Gastroesophageal sphincter (tissue), 4 donors: ENCODE results near the gene SCD. TPM values are rescaled to one million over a fixed set of nuclear protein-coding genes. Genes with fewer than 3 reads are reported as not detected.
A peak's percentile ranks its signal among the peaks of the same experiment; 100 is the strongest.

Experiments used
- ATAC-seq: fragments of 150-250 bp; one replicate; pipeline ENCODE4 v1.9.1; 2016; ENCODE audit warnings: mild to moderate bottlenecking, moderate library complexity
- H3K27ac ChIP-seq, 4 donors: fragments of 200-600 bp; sonication (generic) in 3 of 4; 1 replicate in 3 of 4; 2 replicates in 1 of 4; pipeline ENCODE4 v1.5.1; 2016 to 2019
- H3K27me3 ChIP-seq: fragments of 200-600 bp; sonication (generic); one replicate; pipeline ENCODE4 v1.5.1; 2019
- H3K36me3 ChIP-seq, 2 donors: fragments of 200-600 bp; sonication (generic); one replicate each; pipeline ENCODE4 v1.5.1; 2019; ENCODE audit warnings: control low read depth in 1 of 2
- H3K4me1 ChIP-seq, 3 donors: fragments of 200-600 bp; sonication (generic); 1 replicate in 2 of 3; 2 replicates in 1 of 3; pipeline ENCODE4 v1.5.1; 2016 to 2019; ENCODE audit warnings: control low read depth in 2 of 3
- H3K4me3 ChIP-seq, 2 donors: fragments of 200-600 bp; sonication (generic); one replicate each; pipeline ENCODE4 v1.5.1; 2019; ENCODE audit warnings: mild to moderate bottlenecking in 1 of 2, moderate library complexity in 1 of 2
- H3K9me3 ChIP-seq, 3 donors: fragments of 200-600 bp; sonication (generic); one replicate each; pipeline ENCODE4 v1.5.1; 2017 to 2019; ENCODE audit warnings: control low read depth in 2 of 3
- EP300 ChIP-seq: sonication (generic); formaldehyde crosslinking; IDR thresholded peaks from one replicate; pipeline ENCODE4 v1.6.1; 2017; ENCODE audit warnings: antibody characterized with exemption, mild to moderate bottlenecking
- POLR2A ChIP-seq, 2 donors: fragments of 450-650 bp; IDR thresholded peaks; one replicate each; pipeline ENCODE4 v1.6.1; 2017; ENCODE audit warnings: antibody characterized with exemption in 2 of 2, mild to moderate bottlenecking in 2 of 2, moderate library complexity in 1 of 2
- POLR2AphosphoS5 ChIP-seq: sonication (generic); formaldehyde crosslinking; IDR thresholded peaks from one replicate; pipeline ENCODE4 v1.6.1; 2017; ENCODE audit warnings: antibody characterized with exemption
- WGBS, 2 donors: methylation state at CpG; one replicate each; pipeline ENCODE4 v1.1.5; 2018; ENCODE audit warnings: low coverage in 1 of 2; 5-methylcytosine and 5-hydroxymethylcytosine counted together
- total RNA-seq, 4 donors: library from RNA; depleted of rRNA; stranded (reverse); fragments of >200 nt; gene quantifications; one replicate each; pipeline ENCODE4 v1.1.0, GENCODE V29; 2016
- TF ChIP-seq, protein P1 (sequence below), 4 experiments: fragments of 200-600 bp in 2 of 4; fragments of 450-650 bp in 2 of 4; sonication (generic) in 1 of 4; IDR thresholded peaks; one replicate each; pipeline ENCODE4 v1.5.1; 2017 to 2019; ENCODE audit warnings: antibody characterized with exemption in 4 of 4, mild to moderate bottlenecking in 2 of 4, moderate library complexity in 2 of 4

SCD gene
- total RNA-seq, 4 donors from 2014 or later, result 9.1 to 25.2 (median 14.0) TPM

DNA sequence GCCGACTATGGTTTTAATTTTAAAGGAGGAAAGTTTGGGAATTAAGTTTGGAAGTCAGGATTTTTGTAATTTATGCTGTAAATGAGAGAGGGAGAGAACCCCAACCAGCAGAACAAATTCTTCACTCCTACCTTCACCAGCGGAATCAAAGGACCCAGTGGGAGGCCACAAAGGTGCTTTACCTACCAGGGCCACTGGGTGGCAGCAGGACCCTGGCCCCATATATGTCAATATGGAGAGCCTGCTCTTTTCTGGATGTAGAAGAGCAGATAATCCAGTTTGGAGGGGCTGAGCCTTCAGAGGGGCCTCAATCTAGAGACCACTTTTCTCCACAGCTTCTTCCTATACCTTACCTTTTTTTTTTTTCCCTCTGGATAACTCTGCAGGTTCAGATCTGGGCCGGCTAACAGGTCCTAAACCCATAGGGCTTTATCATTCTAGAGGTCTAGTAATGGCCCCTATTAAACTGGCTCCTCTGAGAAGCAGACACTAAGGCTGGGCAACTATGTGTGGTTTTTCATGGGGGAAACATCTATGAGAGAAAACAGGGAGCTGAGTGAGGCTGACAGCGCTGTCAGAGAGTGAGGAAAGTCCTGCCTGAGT, 8.5 kb upstream of the SCD start:
- Histone ChIP-seq H3K36me3 (no peaks in the 10 kb centered on the region), H3K27ac (no peak overlapping the region), H3K4me1 (no peaks in the 10 kb centered on the region), H3K27me3 (peaks cover 22% of the 10 kb centered on the region), H3K4me3 (no peak overlapping the region), H3K9me3 (no peaks in the 10 kb centered on the region)
- peak; percentile 72 for ATAC-seq
- 28 to 29% methylated on average over 1 to 3 of the region's 4 CpGs for WGBS, 2 donors
- TF ChIP-seq, protein P1, sequence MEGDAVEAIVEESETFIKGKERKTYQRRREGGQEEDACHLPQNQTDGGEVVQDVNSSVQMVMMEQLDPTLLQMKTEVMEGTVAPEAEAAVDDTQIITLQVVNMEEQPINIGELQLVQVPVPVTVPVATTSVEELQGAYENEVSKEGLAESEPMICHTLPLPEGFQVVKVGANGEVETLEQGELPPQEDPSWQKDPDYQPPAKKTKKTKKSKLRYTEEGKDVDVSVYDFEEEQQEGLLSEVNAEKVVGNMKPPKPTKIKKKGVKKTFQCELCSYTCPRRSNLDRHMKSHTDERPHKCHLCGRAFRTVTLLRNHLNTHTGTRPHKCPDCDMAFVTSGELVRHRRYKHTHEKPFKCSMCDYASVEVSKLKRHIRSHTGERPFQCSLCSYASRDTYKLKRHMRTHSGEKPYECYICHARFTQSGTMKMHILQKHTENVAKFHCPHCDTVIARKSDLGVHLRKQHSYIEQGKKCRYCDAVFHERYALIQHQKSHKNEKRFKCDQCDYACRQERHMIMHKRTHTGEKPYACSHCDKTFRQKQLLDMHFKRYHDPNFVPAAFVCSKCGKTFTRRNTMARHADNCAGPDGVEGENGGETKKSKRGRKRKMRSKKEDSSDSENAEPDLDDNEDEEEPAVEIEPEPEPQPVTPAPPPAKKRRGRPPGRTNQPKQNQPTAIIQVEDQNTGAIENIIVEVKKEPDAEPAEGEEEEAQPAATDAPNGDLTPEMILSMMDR (IDR thresholded peaks at IDR 0.05), result peak in 3 of 4 experiments; percentile 89 to 92 (median 89)
- no peak for TF ChIP-seq EP300

DNA sequence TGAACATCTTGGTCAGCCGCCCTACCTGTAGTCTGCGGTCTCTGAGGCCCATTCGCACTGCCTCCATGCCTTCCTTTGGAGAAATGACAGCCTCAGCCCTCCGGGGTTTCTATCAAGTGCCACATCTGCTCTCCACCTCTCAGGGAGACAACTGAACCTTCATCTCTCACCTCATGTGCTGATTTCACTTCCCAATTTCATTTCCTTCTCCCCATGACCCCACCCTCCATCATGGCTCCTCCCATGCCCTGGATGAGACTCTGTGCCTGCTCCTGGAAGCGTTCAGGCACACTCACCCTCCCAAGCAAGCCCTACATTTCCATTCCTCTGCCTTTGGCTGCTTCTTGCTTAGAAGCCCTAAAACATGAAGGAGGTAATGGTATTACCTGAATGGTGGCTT, 7.8 kb upstream of the SCD start:
- no peak for ATAC-seq
- 48 to 67% methylated on average over 2 to 3 of the region's 5 CpGs for WGBS, 2 donors
- H3K4me3 ChIP-seq, result no peak overlapping the region
- TF ChIP-seq, protein P1 (IDR thresholded peaks at IDR 0.05), result no peak
- no peak for TF ChIP-seq POLR2AphosphoS5
- no peak for TF ChIP-seq POLR2A (IDR thresholded peaks at IDR 0.05)
- TF ChIP-seq EP300, result no peak
- H3K9me3 ChIP-seq, result no peaks in the 10 kb centered on the region
- no peak overlapping the region for H3K27ac ChIP-seq
- peaks cover 15% of the 10 kb centered on the region for H3K27me3 ChIP-seq
- no peaks in the 10 kb centered on the region for H3K36me3 ChIP-seq
- H3K4me1 ChIP-seq, result no peaks in the 10 kb centered on the region

DNA sequence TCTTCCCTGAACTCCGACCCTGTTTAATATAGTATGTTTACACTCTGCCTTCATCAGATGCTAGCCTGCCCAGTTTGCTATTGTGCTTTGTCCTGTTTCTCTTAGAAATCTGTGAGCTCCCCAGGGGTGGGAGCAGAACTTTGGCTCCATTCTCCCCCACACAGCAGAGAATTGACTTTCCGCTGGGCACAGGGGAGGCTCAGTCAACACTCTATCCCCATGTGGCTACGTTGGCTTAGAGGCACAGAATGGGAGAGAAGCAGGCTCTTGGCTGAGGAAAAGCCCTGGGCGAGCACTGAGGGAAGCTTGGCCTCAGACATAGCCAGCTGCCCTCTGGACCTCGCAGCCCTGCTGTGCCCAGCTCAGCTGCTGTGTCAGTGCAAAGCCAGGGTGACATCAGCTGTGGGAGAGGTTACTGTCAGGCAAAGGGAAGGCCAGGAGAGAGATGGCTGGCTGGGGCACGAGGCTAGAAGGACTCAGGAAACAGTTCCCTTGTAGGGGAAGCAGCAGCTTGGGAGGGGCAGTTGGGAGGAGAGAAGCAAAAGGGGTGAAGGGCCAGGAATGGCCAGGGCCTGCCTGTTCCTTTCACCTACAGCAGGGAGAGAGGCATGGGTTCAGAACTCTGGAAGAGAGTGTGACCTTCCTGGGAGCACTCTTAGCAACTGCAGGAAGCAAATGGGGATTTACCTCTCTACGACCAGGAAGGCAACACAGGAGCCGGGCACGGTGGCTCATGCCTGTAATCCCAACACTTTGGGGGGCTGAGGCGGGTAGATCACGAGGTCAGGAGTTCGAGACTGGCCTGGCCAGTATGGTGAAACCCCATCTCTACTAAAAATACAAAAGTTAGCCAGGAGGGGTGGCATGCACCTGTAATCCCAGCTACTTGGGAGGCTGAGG, 5.8 kb upstream of the SCD start:
- Histone ChIP-seq H3K4me3 (no peak overlapping the region), H3K27ac (peak overlapping the region in 2 of 4 donors; percentile 21 to 27), H3K27me3 (peaks cover 22% of the 10 kb centered on the region), H3K9me3 (no peaks in the 10 kb centered on the region), H3K36me3 (no peaks in the 10 kb centered on the region), H3K4me1 (peaks cover 0 to 4% (median 3%) of the 10 kb centered on the region in 3 donors)
- peak; percentile 62 for ATAC-seq
- TF ChIP-seq POLR2AphosphoS5 (no peak), POLR2A (IDR thresholded peaks at IDR 0.05) (no peak), EP300 (no peak)
- TF ChIP-seq, protein P1 (IDR thresholded peaks at IDR 0.05), result no peak
- WGBS, 2 donors, result 71 to 73% methylated on average over 6 to 9 of the region's 12 CpGs

DNA sequence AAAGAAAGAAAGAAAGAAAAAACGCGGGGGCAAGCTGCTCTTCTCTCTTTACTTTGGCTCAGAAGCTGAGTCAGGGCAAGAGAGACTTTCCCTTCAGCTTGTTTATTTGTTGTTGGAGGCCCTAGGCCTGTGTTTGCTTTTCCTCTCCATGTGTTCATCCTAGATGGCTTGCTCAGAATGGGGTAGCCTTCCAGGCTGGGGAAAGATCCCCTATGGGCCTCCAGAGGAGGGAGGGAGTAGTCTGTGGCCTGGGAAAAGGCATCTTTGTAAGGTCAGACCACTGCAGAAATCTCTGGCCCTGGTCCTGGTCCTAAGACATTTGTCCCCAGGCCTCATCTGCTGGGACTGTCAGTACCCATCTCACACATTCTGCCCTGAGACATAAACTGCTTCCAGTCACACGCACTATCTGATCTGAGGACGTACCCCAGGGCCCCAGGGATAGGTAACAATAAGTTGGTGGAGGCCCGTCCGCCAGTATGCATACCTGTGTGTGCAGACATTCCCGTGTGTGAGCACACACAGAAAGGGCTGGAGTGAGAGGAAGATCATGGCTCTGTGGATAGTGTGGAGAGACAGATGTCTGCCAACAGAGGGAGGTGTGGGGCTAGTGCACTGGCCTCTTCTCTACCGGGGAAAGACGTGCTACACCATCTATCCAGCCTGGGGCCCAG, 4.9 kb upstream of the SCD start:
- Histone ChIP-seq H3K36me3 (no peaks in the 10 kb centered on the region), H3K27ac (no peak overlapping the region), H3K27me3 (peaks cover 25% of the 10 kb centered on the region), H3K9me3 (no peaks in the 10 kb centered on the region), H3K4me1 (peaks cover 0 to 13% (median 10%) of the 10 kb centered on the region in 3 donors), H3K4me3 (no peak overlapping the region)
- whole genome bisulfite sequencing, 2 donors, result 37 to 57% methylated on average over 2 to 4 of the region's 9 CpGs
- TF ChIP-seq, protein P1 (IDR thresholded peaks at IDR 0.05), result peak in 3 of 4 experiments; percentile 49 to 67 (median 54)
- TF ChIP-seq POLR2AphosphoS5, result no peak
- ATAC-seq, result peak; percentile 47
